Peyer's patch (tissue), 4 donors: ENCODE data around the gene L1CAM. TPM values are rescaled to one million over a fixed set of nuclear protein-coding genes. Genes with fewer than 3 reads are reported as not detected.

Experiments used
- DNase-seq, 3 donors: peaks; one replicate each; pipeline ENCODE4 v3.0.0-alpha.2; 2017 to 2019
- H3K27ac ChIP-seq, 4 donors: fragments of 200-600 bp; sonication (generic); one replicate each; pipeline ENCODE4 v1.5.1; 2016 to 2019
- H3K27me3 ChIP-seq, 2 donors: fragments of 200-600 bp; sonication (generic); one replicate each; pipeline ENCODE4 v1.5.1; 2019
- H3K36me3 ChIP-seq, 3 donors: fragments of 200-600 bp; sonication (generic); one replicate each; pipeline ENCODE4 v1.5.1; 2016 to 2019
- H3K4me1 ChIP-seq, 4 donors: fragments of 200-600 bp; sonication (generic); one replicate each; pipeline ENCODE4 v1.5.1; 2016 to 2019
- H3K4me3 ChIP-seq, 4 donors: fragments of 200-600 bp; sonication (generic); 1 replicate in 3 of 4; 2 replicates in 1 of 4; pipeline ENCODE4 v1.5.1; 2016 to 2019; ENCODE audit warnings: mild to moderate bottlenecking in 1 of 4
- H3K9me3 ChIP-seq, 4 donors: fragments of 200-600 bp; sonication (generic); one replicate each; pipeline ENCODE4 v1.5.1; 2016 to 2019; ENCODE audit warnings: mild to moderate bottlenecking in 1 of 4
- CTCF ChIP-seq, 6 experiments: fragments of 450-650 bp in 4 of 6; fragments of 200-600 bp in 2 of 6; sonication (generic) in 1 of 6; IDR thresholded peaks; one replicate each; pipeline ENCODE4 v1.5.1; 2017 to 2019; ENCODE audit warnings: antibody characterized with exemption in 6 of 6, mild to moderate bottlenecking in 3 of 6, moderate library complexity in 1 of 6
- POLR2A ChIP-seq, 2 donors: fragments of 450-650 bp; IDR thresholded peaks; one replicate each; pipeline ENCODE4 v1.5.1; 2017; ENCODE audit warnings: antibody characterized with exemption in 2 of 2, mild to moderate bottlenecking in 2 of 2, moderate library complexity in 2 of 2
- total RNA-seq, 4 donors: library from RNA; depleted of rRNA; stranded (reverse); fragments of >200 nt; gene quantifications; one replicate each; pipeline ENCODE4 v1.1.0, GENCODE V29; 2016

The L1CAM gene
- total RNA-seq, 4 donors from 2014 or later: 1.8 to 7.4 (median 4.6) TPM

- TF ChIP-seq CTCF (IDR thresholded peaks at IDR 0.05): no peak
- no peak for TF ChIP-seq POLR2A (IDR thresholded peaks at IDR 0.05)
- Histone ChIP-seq H3K27me3 (no peaks in the 10 kb centered on the region), H3K27ac (no peak overlapping the region), H3K4me3 (no peak overlapping the region), H3K4me1 (no peaks in the 10 kb centered on the region), H3K9me3 (no peaks in the 10 kb centered on the region), H3K36me3 (no peaks in the 10 kb centered on the region)
- no peak for DNase-seq
These were observed 12.5 kb downstream of the L1CAM start for GRCh38 chrX:153873282-153874084.

GRCh38 chrX:153871946-153872878 is 13.8 kb downstream of the L1CAM start:
- H3K36me3 ChIP-seq: no peaks in the 10 kb centered on the region
- H3K4me3 ChIP-seq: no peak overlapping the region
- no peaks in the 10 kb centered on the region for H3K9me3 ChIP-seq
- no peak for DNase-seq
- H3K27ac ChIP-seq: no peak overlapping the region
- no peaks in the 10 kb centered on the region for H3K4me1 ChIP-seq
- TF ChIP-seq POLR2A (IDR thresholded peaks at IDR 0.05): no peak
- no peak for TF ChIP-seq CTCF (IDR thresholded peaks at IDR 0.05)
- no peaks in the 10 kb centered on the region for H3K27me3 ChIP-seq

- Histone ChIP-seq H3K4me1 (no peaks in the 10 kb centered on the region), H3K27ac (no peak overlapping the region), H3K27me3 (no peaks in the 10 kb centered on the region), H3K36me3 (no peaks in the 10 kb centered on the region), H3K9me3 (no peaks in the 10 kb centered on the region), H3K4me3 (no peak overlapping the region)
- TF ChIP-seq CTCF (IDR thresholded peaks at IDR 0.05): no peak
- no peak for TF ChIP-seq POLR2A (IDR thresholded peaks at IDR 0.05)
- no peak for DNase-seq
These were observed 14.5 kb downstream of the L1CAM start for GRCh38 chrX:153871451-153871850.

GRCh38 chrX:153870791-153871360 is 15.1 kb downstream of the L1CAM start:
- no peak for TF ChIP-seq CTCF (IDR thresholded peaks at IDR 0.05)
- no peak for TF ChIP-seq POLR2A (IDR thresholded peaks at IDR 0.05)
- Histone ChIP-seq H3K4me1 (no peaks in the 10 kb centered on the region), H3K36me3 (no peaks in the 10 kb centered on the region), H3K27ac (no peak overlapping the region), H3K9me3 (no peaks in the 10 kb centered on the region), H3K27me3 (no peaks in the 10 kb centered on the region), H3K4me3 (no peak overlapping the region)
- DNase-seq: no peak

- Histone ChIP-seq H3K36me3 (no peaks in the 10 kb centered on the region), H3K27ac (no peak overlapping the region), H3K27me3 (no peaks in the 10 kb centered on the region), H3K4me3 (no peak overlapping the region), H3K9me3 (no peaks in the 10 kb centered on the region), H3K4me1 (no peaks in the 10 kb centered on the region)
- DNase-seq: no peak
- no peak for TF ChIP-seq POLR2A (IDR thresholded peaks at IDR 0.05)
- no peak for TF ChIP-seq CTCF (IDR thresholded peaks at IDR 0.05)
These were observed 15.7 kb downstream of the L1CAM start for GRCh38 chrX:153870288-153870690.
